ENCODE data around the gene PAX8.

PAX8 gene

GRCh38 chr2:113181258-113182051 lies 97.3 kb downstream of the PAX8 start:
- no peak overlapping the region for H3K4me3 ChIP-seq (ENCODE audit: low read depth in 1 of 2, low read length in 2 of 2)
- H3K27me3 ChIP-seq (ENCODE audit: control insufficient read depth in 1 of 2, insufficient read depth in 2 of 2, low read length in 2 of 2), result no peaks in the 10 kb centered on the region
- no peak overlapping the region for H3K9ac ChIP-seq (ENCODE audit: low read length)
- no peaks in the 10 kb centered on the region for H3K36me3 ChIP-seq (ENCODE audit: insufficient read depth, low read length)
- H3K27ac ChIP-seq (ENCODE audit: low read depth, low read length), result no peak overlapping the region
- no peaks in the 10 kb centered on the region for H3K9me3 ChIP-seq (ENCODE audit: low read length)
- H3K4me1 ChIP-seq (ENCODE audit: insufficient read depth, low read length), result no peaks in the 10 kb centered on the region

- no peak overlapping the region for H3K27ac ChIP-seq (ENCODE audit: low read depth, low read length)
- H3K4me3 ChIP-seq (ENCODE audit: low read depth in 1 of 2, low read length in 2 of 2), result no peak overlapping the region
- H3K9me3 ChIP-seq (ENCODE audit: low read length), result no peaks in the 10 kb centered on the region
- no peaks in the 10 kb centered on the region for H3K36me3 ChIP-seq (ENCODE audit: insufficient read depth, low read length)
- H3K4me1 ChIP-seq (ENCODE audit: insufficient read depth, low read length), result no peaks in the 10 kb centered on the region
- H3K9ac ChIP-seq (ENCODE audit: low read length), result no peak overlapping the region
- H3K27me3 ChIP-seq (ENCODE audit: control insufficient read depth in 1 of 2, insufficient read depth in 2 of 2, low read length in 2 of 2), result no peaks in the 10 kb centered on the region
Measured at GRCh38 chr2:113180131-113180946, 98.4 kb downstream of the PAX8 start.

GRCh38 chr2:113179446-113180045 lies 99.2 kb downstream of the PAX8 start:
- H3K9me3 ChIP-seq (ENCODE audit: low read length), result no peaks in the 10 kb centered on the region
- H3K9ac ChIP-seq (ENCODE audit: low read length), result no peak overlapping the region
- no peaks in the 10 kb centered on the region for H3K36me3 ChIP-seq (ENCODE audit: insufficient read depth, low read length)
- H3K27ac ChIP-seq (ENCODE audit: low read depth, low read length), result no peak overlapping the region
- no peak overlapping the region for H3K4me3 ChIP-seq (ENCODE audit: low read depth in 1 of 2, low read length in 2 of 2)
- no peaks in the 10 kb centered on the region for H3K27me3 ChIP-seq (ENCODE audit: control insufficient read depth in 1 of 2, insufficient read depth in 2 of 2, low read length in 2 of 2)
- H3K4me1 ChIP-seq (ENCODE audit: insufficient read depth, low read length), result no peaks in the 10 kb centered on the region

- Histone ChIP-seq H3K36me3 (ENCODE audit: insufficient read depth, low read length) (no peaks in the 10 kb centered on the region), H3K4me3 (ENCODE audit: low read depth in 1 of 2, low read length in 2 of 2) (no peak overlapping the region), H3K9me3 (ENCODE audit: low read length) (no peaks in the 10 kb centered on the region), H3K27me3 (ENCODE audit: control insufficient read depth in 1 of 2, insufficient read depth in 2 of 2, low read length in 2 of 2) (no peaks in the 10 kb centered on the region), H3K9ac (ENCODE audit: low read length) (no peak overlapping the region), H3K27ac (ENCODE audit: low read depth, low read length) (no peak overlapping the region), H3K4me1 (ENCODE audit: insufficient read depth, low read length) (no peaks in the 10 kb centered on the region)
Measured at GRCh38 chr2:113178891-113179290, 99.8 kb downstream of the PAX8 start.

- H3K27ac ChIP-seq (ENCODE audit: low read depth, low read length), result no peak overlapping the region
- no peak overlapping the region for H3K4me3 ChIP-seq (ENCODE audit: low read depth in 1 of 2, low read length in 2 of 2)
- no peaks in the 10 kb centered on the region for H3K9me3 ChIP-seq (ENCODE audit: low read length)
- H3K4me1 ChIP-seq (ENCODE audit: insufficient read depth, low read length), result no peaks in the 10 kb centered on the region
- no peak overlapping the region for H3K9ac ChIP-seq (ENCODE audit: low read length)
- no peaks in the 10 kb centered on the region for H3K36me3 ChIP-seq (ENCODE audit: insufficient read depth, low read length)
- no peaks in the 10 kb centered on the region for H3K27me3 ChIP-seq (ENCODE audit: control insufficient read depth in 1 of 2, insufficient read depth in 2 of 2, low read length in 2 of 2)
Measured at GRCh38 chr2:113178069-113178746, 100.5 kb downstream of the PAX8 start.

- Histone ChIP-seq H3K4me1 (ENCODE audit: insufficient read depth, low read length) (no peaks in the 10 kb centered on the region), H3K27ac (ENCODE audit: low read depth, low read length) (no peak overlapping the region), H3K9ac (ENCODE audit: low read length) (no peak overlapping the region), H3K36me3 (ENCODE audit: insufficient read depth, low read length) (no peaks in the 10 kb centered on the region), H3K27me3 (ENCODE audit: control insufficient read depth in 1 of 2, insufficient read depth in 2 of 2, low read length in 2 of 2) (no peaks in the 10 kb centered on the region), H3K4me3 (ENCODE audit: low read depth in 1 of 2, low read length in 2 of 2) (no peak overlapping the region), H3K9me3 (ENCODE audit: low read length) (no peaks in the 10 kb centered on the region)
Measured at GRCh38 chr2:113176696-113177355, 101.9 kb downstream of the PAX8 start.

GRCh38 chr2:113175736-113176695 lies 102.7 kb downstream of the PAX8 start:
- Histone ChIP-seq H3K27ac (ENCODE audit: low read depth, low read length) (no peak overlapping the region), H3K9me3 (ENCODE audit: low read length) (no peaks in the 10 kb centered on the region), H3K36me3 (ENCODE audit: insufficient read depth, low read length) (no peaks in the 10 kb centered on the region), H3K4me1 (ENCODE audit: insufficient read depth, low read length) (no peaks in the 10 kb centered on the region), H3K4me3 (ENCODE audit: low read depth in 1 of 2, low read length in 2 of 2) (no peak overlapping the region), H3K27me3 (ENCODE audit: control insufficient read depth in 1 of 2, insufficient read depth in 2 of 2, low read length in 2 of 2) (no peaks in the 10 kb centered on the region), H3K9ac (ENCODE audit: low read length) (no peak overlapping the region)

- Histone ChIP-seq H3K36me3 (ENCODE audit: insufficient read depth, low read length) (no peaks in the 10 kb centered on the region), H3K9me3 (ENCODE audit: low read length) (no peaks in the 10 kb centered on the region), H3K27me3 (ENCODE audit: control insufficient read depth in 1 of 2, insufficient read depth in 2 of 2, low read length in 2 of 2) (no peaks in the 10 kb centered on the region), H3K9ac (ENCODE audit: low read length) (no peak overlapping the region), H3K4me3 (ENCODE audit: low read depth in 1 of 2, low read length in 2 of 2) (no peak overlapping the region), H3K27ac (ENCODE audit: low read depth, low read length) (no peak overlapping the region), H3K4me1 (ENCODE audit: insufficient read depth, low read length) (no peaks in the 10 kb centered on the region)
Measured at GRCh38 chr2:113175042-113175628, 103.6 kb downstream of the PAX8 start.

GRCh38 chr2:113174376-113174750 lies 104.4 kb downstream of the PAX8 start:
- Histone ChIP-seq H3K27ac (ENCODE audit: low read depth, low read length) (no peak overlapping the region), H3K9ac (ENCODE audit: low read length) (no peak overlapping the region), H3K9me3 (ENCODE audit: low read length) (no peaks in the 10 kb centered on the region), H3K27me3 (ENCODE audit: control insufficient read depth in 1 of 2, insufficient read depth in 2 of 2, low read length in 2 of 2) (no peaks in the 10 kb centered on the region), H3K4me1 (ENCODE audit: insufficient read depth, low read length) (no peaks in the 10 kb centered on the region), H3K36me3 (ENCODE audit: insufficient read depth, low read length) (no peaks in the 10 kb centered on the region), H3K4me3 (ENCODE audit: low read depth in 1 of 2, low read length in 2 of 2) (no peak overlapping the region)

Data from muscle layer of colon (tissue), 2 donors.